ENCODE data around the gene MOB1A.
"Not testable (repeated sequence)": the region's sequence is repeated elsewhere in the genome, so short reads cannot be mapped to it uniquely, and the experiment has no call there.

MOB1A gene

DNA sequence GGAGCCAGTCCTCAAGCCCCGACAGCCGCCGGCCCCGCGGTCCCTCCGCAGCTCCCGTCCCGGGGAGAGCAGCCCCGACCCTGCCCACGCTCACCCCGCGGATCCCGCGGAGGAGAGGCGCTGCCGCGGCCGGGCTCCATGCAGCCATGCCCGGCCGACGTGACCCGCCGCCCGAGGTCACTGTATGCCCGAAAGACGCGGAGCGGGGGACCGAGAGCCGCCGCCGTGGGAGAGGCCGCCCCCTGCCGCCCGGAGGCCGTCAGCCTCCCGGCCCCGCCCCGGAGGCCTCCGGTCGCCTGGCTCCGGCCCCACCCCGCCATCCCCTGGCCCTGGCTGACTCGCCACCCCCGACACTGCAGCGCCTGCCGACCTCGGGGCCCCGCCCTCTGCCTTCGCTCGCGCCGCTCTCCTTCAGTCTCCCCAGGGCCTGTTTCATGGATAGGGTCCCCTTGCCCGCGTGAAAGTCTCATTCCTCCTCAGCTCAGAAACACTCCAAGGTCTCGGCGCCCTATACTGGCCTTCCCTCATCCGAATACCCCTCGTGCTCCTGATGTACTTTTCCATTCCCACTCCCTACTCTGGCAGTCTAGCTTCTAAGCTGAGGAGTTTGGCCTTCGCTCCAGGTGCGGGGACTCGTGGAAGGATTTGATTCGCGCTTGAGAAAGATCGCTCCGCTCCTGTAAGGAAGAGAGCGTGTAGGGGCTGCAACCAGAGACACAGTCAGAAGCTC, 30.8 kb downstream of the MOB1A start, which contains the start of gene BOLA3:
Gene BOLA3, minus strand, starts transcription at position 186 of the 730 bp plus-strand sequence. Its CDS starts 38 bp downstream, at position 148.
- FAIRE-seq = no peak

DNA sequence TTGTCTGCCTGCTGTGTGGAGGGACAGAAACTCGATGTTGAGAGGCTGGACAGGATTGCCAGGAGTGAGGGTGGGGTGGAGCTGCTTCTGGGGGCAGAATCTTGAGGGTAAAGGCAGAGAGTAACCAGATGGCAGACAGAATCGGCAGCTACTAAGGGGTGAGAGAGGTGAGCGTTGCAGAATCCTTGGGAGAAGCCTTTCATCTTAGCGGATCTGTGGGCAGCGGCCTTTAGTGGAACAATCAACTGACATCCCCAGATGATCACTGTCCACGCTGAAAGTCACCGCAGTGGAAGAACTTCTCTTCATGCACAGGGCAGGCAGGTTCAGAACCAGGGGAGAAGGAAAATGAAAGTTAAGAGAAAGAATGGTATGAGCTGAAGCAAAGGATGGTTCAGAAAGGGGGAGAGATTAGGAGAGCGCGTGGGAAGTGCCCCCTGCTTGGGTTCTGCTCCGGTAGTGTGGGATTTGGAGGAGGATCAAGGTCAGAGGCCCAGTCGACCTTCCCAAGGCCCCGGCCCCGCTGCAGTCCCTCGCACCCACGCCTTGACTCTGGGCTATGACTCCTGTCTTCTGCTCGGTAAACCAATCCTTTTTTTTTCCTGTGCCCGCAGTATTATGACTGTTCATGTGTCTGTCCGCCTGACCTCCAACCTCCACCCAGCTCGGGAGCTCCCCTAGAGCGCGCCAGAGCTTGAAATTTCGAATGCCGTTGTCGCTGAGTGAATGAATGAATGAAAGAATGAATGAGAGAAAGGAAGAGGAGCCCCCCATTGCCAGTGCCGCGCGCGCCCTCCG, 31.6 kb downstream of the MOB1A start:
- no peak for FAIRE-seq

DNA sequence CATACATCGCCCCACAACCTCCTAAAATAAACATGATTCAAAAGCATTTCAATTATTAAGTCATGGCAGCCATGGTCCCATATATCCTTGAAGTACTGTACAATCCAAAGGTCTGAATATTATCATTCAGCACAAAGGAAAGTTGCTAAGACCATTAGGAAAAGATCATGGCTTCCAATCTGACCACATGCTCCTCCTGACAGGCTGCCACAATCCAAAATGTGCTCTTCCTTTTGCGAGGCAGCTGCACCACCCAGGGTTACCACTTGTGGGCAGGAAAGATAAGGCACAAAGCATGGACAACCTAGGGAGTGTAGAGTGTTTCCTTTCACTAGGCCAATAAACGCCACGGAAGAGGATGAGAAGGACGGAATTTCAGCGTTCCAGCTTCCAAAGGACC, 36.3 kb downstream of the MOB1A start:
- no peak for FAIRE-seq

DNA sequence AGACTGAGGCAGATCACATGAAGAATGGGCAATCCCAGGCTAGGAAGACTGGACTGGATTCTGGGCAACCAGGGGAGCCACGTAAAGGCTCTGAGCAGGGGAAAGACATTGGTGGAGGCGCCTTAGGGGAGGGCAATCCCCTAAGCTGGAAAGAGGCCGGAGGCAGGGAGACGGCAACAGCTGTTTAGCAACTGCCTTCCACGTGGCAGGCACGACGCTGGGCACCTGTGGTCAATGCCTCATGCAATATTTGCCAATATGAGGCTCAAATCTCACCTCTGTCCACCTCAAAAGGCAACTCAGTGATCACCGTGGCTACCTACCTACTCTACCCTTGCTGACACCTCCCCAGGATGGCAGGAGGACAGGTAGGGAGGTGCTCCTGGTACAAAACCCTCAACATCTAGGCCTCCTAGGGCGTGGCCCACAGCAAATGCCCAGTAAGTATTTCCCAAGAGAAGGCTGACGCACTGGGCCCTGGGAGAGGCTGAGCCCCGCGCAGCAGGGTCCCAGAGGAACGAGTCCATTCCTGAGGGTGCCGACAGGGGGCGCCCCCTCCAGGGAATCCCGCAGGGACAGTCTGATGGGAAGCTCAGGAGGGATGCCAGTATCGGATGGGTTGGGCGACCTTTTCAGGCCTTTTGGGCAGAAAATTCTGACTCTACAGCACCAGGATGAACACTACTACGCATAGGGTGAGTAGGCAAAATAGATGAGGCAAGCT, 39.9 kb downstream of the MOB1A start:
- no peak for FAIRE-seq

DNA sequence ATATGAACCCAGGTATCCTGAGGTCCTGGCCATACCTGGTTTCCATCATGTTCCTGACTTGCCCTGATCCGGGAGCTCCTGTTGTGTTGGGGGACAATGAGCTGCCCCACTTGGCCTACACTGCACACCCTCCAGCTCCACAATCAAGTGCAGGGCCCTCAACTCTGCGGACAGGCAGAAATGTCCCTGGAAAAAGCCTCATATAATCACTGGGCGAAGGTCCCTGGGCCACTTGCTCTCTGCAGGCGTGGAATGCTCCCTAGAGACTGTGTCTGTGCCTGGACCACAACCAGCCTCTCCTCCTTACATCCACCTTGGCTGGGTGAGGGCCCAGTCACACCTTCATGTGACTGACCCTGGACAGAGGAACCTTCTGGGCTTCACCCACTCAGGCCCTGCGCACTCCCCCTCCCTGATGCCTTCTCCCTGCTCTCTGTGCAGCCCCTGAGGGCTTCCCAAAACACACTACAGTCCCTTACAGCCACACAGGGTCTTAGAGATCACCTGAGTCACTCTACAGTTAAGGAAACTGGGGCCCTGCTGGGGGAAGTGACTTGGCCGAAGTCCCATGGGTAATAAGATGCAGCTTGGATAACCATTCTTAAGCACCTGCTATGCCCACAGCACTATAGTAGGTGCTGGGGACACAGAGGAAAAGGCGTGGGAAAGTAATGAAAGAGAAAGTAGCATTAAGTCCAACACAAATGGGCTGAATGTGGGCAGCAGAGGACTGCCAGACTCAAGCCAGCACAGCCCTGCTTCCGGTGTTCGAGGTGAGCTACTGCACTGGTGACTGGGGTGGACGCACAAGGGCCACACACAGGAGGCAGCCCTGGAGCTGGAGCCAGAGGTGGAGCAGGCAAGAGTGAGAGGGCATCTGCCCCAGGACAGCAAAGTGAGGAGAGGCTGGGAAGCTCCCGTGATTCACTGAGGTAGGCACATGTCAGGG, 40.8 kb downstream of the MOB1A start:
- FAIRE-seq = no peak

DNA sequence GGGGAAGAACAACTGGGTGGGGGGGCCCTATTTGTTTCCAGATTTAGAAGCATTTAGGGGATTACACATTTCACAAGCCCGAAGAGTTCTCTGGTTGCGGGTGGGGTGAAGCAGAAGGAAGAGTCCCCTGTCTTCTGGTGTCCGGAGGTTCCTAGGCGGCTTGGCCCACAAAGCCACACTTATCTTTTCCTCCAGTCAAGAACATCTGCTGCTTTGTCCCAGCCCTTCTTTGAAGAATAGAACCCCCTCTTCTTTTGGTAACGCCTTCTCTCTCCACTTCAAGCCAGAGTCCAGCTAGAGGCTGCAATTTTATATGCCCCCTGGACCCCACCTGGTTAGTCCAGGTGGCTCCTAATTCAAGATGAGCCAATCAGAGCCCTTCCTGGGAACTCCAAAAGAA, 46.8 kb downstream of the MOB1A start:
- FAIRE-seq = no peak

DNA sequence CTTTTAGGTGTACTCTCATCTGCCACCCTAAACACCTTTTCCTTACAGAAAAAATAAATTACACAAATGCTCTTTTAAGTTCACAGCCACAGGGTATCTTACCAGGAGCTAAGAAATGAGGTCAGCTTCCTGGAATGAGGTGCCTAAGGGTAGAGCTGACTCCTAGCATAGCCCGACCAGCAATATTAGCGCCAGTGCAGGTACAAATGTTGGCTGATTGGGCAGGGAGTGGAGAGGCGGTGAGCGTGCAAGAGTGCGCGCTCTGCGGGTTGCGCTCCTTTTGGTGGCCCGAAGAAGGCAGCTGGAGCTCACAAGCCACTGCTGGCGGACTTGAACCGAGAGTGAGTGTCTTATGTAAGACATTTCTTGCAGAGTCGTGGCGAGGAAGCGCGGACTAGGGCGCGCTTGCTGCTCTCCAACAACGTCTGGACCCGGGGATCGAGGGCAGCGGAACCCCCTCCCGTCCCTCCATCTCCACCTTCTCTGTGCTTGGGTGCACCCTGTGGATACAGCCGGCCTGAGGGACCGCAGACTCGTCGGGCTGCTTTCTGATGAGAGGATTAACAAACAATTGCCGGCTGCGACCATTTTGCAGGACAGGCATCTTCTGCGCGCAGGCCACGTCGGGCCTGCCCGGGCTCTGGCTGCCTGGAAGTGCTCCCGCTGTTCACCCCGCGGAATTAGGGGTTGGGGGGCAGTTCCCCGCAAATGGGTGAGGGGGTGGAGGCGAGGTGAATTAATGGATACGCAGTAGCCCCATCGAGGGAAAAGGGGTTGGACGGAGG, 48.3 kb downstream of the MOB1A start:
- FAIRE-seq = no peak

DNA sequence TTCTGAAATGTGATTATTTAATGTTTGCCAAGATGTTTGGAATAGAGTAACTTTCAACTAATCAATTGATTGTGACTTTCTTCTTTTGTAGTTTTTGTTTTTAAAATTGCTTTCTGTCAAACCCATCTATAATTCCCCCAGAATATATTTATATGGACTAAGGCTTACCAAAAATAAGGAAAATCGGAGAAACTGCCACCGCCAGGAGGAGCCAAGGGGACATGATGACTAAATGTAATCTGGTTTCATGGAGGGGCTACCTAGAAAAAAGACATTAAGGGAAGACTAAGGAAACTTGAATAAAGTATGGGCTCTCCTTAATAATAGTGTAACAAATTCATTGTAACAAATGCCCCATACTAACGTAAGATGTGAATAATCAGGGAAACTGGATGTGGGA, 50.5 kb downstream of the MOB1A start:
- no peak for FAIRE-seq

DNA sequence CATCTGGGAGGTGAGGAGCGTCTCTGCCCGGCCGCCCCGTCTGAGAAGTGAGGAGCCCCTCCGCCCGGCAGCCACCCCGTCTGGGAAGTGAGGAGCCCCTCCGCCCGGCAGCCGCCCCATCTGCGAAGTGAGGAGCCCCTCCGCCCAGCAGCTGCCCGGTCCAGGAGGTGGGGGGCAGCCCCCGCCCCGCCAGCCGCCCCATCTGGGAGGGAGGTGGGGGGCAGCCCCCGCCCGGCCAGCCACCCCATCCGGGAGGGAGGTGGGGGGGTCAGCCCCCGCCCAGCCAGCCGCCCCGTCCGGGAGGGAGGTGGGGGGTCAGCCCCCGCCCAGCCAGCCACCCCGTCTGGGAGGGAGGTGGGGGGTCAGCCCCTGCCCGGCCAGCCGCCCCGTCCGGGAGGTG, 54.7 kb downstream of the MOB1A start:
- not testable (repeated sequence) for FAIRE-seq

DNA sequence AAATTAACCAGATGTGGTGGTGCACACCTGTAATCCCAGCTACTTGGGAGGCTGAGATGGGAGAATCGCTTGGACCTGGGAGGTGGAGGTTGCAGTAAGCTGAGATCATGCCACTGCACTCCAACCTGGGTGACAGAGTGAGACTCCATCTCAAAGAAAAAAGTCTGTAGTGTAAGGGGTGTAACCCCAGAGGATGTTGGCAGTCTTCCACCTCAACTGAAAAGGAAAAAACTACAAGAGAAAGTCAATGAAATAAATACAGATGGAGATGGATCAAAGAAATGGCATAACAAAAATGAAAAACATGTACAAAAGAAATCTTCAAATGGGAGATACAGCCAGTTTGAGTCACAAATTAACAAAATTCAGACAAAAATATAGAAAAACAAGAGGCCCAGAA, 56.8 kb downstream of the MOB1A start:
- not testable (repeated sequence) for FAIRE-seq

DNA sequence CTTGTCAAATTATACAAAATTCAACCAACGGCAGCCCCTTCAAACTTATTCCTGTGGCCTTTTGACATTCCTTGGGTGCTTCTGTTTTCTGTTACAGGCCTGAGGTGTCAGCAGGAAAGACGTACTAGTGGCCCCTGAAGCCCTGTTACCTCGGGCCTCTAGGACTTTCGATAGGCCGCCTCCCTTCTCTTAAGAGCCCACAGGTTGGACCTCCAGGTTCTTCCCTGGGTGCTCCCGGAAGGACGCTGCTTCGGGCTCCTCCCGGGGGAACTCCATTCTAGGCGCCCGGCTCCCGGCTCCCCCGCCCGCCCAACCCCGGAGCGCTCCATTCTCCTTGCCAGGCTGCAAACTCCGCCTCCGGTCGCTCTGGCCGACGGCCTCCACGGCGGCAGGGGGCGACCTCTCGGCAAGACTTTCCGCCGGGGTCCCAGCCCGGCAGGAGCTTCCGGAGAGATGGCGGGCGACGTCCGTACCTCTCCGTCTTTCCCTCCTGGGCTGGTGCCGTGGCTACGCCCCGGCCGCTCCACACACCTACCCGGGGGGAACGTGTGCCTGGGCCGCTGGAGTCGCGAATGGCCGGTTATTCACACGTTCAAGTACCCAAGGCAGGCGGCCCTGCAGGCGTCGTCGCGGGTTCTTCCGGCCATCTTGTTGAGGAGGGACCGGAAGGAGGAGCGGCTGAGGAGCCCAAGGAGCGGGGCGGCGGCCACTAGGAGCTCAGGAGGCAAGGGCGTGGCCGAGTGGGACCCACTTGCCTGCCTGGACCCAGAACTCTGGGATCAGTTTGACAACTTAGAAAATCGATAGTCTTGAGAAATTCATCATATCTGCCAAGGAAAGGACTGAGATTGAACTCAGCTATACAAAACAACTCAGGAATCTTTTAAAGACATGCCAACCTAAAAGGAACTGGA, 58.5 kb downstream of the MOB1A start:
- FAIRE-seq = no peak

DNA sequence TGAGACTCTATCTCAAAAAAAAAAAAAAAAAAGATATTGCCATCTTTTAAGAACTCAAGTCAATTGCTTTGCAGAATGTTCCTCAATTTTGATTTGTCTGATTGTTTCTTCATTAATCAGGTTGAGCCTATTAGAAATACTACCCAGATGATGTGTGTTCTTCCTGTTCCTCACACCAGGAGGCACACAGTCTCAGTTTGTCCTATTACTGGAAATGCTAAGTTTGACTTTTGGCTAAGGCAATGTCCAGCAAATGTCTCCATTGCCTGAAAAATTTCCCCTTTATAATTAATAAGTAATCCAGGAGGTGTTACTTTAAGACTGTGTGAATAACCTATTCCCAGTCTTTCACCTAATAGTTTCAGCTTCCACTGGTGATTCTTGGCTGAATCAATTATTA, 59.3 kb downstream of the MOB1A start:
- no peak for FAIRE-seq

DNA sequence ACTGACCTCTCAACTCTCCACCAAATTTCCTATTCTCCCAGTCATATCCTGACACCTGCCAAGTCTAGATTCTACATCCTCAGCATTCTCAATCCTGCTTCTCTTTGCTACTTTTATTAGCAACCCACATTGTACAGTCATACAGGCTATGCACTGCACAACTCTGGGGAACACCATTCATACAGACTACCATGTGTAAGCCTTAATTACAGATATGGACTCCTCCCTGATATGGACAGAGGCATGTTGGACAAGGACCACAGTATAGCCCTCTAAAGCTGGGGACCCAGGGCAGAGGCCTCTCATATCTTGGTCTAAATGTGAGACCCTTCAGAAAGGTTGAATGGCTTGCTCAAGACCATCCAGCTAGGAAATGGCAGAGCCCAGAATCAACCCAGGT, 67.3 kb downstream of the MOB1A start:
- no peak for FAIRE-seq

DNA sequence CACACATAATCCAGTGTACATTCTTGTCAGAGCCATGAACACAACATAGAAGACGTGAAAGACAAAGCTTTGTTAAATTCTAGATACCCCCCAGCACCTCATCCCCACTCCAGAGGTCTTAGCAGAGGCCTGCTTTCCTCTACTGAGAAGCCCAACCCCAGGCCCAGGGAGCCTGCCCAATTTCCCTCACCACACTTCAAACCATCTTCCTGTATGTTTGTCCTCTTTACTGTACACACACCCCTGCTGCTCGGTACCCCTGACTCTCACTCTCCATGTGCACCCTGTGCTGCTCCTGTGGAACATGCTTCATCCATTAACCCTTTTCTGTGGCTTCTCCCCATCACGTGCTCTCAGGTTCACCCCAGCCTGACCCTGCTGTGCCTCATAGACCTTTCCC, 68.1 kb downstream of the MOB1A start:
- FAIRE-seq = no peak

DNA sequence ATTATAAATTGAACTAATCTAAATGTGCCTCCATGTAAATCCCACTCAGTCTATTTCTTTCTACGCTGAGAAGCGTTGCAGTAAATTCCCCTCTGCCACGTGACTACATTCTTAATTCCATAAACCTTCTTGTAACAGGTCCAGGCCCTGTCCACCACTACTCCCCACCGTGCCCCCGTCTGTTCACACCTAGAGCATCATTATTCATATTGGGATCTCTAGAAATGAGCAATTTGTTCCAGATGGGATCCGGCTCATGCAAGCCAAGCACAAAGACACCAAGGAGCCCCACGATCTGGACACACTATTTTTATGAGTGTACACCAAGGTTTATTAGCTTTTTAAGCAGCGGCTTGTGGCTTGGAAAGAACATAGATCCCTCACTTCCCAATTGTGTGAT, 69.1 kb downstream of the MOB1A start:
- FAIRE-seq = no peak

DNA sequence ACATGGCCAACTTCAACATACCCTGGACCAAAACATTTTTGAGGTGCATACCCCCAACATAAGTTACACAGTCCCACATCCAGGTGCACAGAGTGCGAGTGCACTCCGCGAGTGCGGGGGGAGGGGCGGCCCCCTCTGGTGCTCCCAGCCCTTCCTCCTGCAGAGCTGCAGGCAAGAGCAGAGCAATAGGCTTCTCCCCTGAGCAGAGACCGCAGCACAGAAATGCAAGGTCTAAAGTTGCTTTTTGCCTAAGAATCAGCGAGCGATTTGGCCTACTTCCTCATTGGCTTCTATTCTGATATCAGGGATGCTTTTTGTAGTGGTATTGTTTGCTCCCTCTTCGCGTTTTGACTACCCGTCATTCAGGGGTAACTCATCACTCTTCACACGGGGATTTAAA, 71.6 kb downstream of the MOB1A start:
- FAIRE-seq = no peak

DNA sequence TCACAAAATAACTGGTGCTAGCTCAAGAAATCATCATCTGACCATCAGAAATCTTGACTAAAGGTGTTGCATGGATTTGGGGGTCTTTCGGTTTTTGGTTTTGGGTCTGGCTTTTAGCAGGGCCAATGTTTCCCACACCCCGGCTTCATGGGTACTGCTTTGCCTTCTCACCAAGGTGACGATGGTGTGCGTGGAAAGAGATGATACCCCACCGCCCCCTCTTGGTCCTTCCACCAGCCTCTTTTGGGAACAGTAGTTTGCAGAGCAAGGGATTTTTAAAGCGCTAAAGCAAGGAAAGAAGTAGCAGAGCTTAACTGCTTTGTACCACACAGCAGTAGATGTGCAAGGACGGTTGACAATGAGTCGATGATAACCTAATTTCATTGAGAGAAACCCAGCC, 73.3 kb downstream of the MOB1A start:
- FAIRE-seq = no peak

DNA sequence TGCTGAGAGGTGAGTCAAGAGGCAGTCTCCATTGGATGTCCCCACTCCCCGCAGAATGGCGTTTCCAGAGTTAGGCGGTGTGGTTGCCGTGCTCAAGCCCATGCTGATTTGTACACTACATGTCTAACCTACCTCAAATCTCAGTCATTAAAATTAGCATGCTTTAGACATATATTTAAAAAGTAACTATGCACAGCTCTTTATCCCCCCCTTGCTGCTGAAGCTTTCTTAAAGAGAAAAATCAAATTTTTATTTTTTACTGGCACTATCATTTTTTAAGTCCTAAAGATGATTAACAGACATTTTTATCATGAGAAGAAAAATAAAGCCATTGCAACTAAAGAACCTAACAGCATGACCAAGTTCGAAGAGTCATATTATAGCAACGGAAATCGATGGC, 73.8 kb downstream of the MOB1A start:
- FAIRE-seq = no peak

DNA sequence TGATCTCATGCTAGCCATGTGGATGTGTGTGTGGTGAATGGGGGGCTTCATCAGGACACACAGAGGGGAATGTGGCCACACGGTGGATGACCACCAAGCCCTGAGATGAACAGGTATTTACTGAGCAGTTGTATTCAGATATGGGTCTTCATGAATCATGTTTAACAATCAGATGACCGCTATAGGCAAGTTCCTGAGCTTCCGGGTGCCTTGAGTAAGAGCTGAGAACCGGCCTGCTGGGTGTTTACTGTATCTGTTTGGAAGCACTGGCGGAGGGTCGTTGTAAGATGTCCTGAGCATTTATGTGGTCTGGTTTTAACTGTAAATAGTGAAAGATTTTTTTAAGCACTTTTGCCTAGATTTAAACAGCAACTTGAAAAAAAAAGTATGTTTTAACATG, 74.9 kb downstream of the MOB1A start:
- no peak for FAIRE-seq
